Brain pericyte (primary cell): ENCODE measurements around the gene GLIPR1.
"Not testable (repeated sequence)": the region's sequence is repeated elsewhere in the genome, so short reads cannot be mapped to it uniquely, and the experiment has no call there.

ENCODE experiments used
- DNase-seq: peaks from one replicate; pipeline ENCODE4 v3.0.0-alpha.2; 2012; ENCODE audit warnings: low read depth, low spot score

GLIPR1 gene

GRCh38 chr12:75474116-75474515, 6.4 kb upstream of the GLIPR1 start:
- no peak for DNase-seq

DNA sequence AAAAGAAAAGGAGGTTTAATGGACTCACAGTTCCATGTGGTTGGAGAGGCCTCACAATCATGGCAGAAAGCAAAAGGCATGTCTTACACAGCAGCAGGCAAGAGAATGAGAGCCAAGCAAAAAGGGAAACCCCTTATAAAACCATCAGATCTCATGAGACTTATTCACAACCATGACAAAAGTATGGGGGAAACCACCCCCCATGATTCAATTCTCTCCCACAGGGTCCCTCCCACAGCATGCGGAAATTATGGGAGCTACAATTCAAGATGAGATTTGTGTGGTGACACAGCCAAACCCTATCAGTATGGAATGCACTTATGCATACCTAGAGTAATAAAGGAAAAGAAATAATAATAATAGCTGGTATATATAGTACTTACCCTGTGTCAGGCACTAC, 4.5 kb upstream of the GLIPR1 start:
- DNase-seq: no peak

DNA sequence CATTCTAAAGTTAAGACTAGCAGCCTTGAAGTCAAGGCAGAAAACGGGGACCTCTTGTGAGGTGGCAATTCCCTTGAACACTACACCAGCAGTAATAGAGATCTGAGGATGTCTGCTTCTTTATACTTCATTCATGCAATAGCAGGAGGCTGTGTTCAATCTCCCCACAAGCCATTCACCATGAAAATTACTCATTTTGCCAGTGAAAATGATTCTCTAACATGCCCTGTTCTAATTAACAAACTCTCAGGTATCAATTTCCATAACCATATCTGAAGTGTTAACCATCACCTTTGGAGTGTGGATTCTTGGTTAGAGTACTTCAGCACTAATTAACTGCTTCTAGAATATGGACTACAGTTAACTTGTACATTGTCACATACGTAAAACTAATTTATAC, 3.4 kb upstream of the GLIPR1 start:
- no peak for DNase-seq

- no peak for DNase-seq
Observed at GRCh38 chr12:75478116-75478794, 2.3 kb upstream of the GLIPR1 start.

DNA sequence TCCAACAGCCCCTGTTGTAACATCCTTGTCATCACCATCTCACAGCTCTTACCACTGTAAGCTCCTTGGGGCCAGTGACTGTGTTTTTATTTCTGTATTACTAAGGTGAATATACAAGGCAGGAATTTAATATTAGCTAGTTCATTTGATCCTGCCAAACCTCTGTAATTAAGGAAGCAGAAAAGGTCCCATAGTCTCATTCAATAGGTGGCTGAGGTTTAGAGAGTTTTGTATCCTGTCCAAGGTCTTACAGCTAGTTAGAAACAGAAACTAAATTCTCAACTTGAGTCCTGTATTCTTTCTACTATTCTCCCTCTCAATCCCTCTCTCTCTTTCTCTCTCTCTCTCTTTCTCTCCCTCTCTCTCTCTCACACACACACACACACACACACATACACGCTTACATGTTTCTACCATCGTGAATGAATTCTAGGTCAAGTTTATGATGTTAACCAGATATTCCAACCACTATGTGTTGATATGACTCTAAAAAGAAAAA, 543 bp upstream of the GLIPR1 start:
- no peak for DNase-seq

- no peak for DNase-seq
Observed at GRCh38 chr12:75481013-75481705, 604 bp downstream of the GLIPR1 start.

DNA sequence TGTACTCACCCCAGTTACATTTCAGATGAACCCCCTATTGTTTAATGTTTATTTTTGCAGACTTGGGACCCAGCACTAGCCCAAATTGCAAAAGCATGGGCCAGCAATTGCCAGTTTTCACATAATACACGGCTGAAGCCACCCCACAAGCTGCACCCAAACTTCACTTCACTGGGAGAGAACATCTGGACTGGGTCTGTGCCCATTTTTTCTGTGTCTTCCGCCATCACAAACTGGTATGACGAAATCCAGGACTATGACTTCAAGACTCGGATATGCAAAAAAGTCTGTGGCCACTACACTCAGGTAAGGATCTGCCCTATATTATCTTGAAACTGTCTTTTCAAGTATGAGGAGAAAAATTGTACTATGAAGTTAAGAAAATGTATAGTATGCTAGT, 1.2 kb downstream of the GLIPR1 start:
- no peak for DNase-seq

GRCh38 chr12:75482646-75483045, 2.1 kb downstream of the GLIPR1 start:
- no peak for DNase-seq

- no peak for DNase-seq
Observed at GRCh38 chr12:75483431-75483830, 2.9 kb downstream of the GLIPR1 start.

GRCh38 chr12:75484450-75484849, 3.9 kb downstream of the GLIPR1 start:
- DNase-seq: not testable (repeated sequence)

DNA sequence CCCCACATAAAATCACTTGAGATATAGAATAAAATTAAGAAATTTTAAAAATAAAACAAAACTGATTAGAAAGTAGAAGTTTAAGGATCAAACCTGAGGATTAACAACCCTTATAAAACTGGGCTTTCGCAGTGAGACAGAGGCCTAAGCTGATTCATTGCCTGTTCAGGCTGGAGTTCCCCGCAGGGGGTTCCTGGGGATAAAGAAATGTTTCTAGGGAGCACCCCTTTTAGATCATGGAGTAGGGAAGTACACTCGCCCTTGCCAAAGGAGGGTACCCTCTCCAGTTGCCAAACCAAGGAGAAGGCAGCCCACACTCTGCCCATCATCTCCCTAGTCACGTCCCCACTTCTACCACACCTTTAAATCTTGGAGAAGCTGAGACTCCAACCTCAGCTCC, 6.8 kb downstream of the GLIPR1 start:
- DNase-seq: no peak

- no peak for DNase-seq
Observed at GRCh38 chr12:75488553-75488952, 8.0 kb downstream of the GLIPR1 start.

- no peak for DNase-seq
Observed at GRCh38 chr12:75489187-75489586, 8.6 kb downstream of the GLIPR1 start.

GRCh38 chr12:75489613-75490210, 9.2 kb downstream of the GLIPR1 start:
- DNase-seq: no peak

DNA sequence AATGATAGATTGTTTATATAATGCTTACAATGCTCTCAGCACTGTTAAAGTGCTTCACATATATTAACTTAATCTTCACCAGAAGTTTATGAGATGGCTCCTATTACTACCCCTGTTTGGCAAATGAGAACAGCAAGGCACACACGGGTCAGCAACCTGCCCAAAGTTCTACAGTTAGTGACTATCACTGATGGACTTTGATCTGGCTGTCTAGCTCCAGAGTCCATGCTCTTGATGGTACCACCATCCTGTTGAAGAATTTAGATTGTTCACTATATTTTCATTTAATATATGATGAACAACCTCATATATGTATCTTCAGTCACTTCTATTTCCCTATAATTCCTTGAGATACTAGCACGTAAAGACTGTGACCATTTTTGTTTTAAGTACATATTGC, 10.6 kb downstream of the GLIPR1 start:
- DNase-seq: no peak

DNA sequence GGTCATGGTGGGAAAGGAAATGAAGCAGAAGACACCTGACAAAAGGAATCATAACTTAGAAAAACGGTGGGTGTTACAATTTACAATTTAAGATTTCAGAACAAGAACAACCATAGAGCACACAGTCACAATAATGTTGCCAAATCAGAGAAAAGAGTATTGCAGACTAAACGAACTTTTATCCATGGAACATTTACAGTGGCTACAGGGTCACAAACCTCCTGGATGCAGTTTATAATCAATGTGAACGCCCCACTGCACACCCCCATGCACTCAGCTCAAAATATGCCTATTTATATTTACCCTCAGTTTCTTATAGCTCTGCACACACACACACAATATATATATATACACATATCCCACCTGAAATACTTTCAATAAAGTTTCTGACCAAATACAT, 22.9 kb downstream of the GLIPR1 start:
- no peak for DNase-seq

DNA sequence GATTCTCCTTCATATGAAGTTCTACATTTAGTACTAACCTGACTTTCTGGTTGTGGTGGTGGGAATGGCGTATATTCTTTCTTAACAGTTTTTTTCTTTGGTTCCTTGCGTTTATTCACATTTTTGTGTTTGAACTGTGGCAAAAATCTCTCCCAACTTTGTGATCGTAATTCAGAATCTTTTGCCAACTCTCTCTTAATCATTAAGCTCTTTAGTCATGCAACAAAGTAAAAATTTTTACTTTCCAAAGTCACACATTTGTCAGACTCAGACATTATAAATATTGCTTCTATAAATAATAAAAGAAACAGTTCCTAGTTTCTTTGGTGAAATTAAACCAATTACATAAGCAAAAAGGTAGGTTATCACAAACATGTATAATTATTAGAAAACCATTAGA, 23.3 kb downstream of the GLIPR1 start:
- no peak for DNase-seq

DNA sequence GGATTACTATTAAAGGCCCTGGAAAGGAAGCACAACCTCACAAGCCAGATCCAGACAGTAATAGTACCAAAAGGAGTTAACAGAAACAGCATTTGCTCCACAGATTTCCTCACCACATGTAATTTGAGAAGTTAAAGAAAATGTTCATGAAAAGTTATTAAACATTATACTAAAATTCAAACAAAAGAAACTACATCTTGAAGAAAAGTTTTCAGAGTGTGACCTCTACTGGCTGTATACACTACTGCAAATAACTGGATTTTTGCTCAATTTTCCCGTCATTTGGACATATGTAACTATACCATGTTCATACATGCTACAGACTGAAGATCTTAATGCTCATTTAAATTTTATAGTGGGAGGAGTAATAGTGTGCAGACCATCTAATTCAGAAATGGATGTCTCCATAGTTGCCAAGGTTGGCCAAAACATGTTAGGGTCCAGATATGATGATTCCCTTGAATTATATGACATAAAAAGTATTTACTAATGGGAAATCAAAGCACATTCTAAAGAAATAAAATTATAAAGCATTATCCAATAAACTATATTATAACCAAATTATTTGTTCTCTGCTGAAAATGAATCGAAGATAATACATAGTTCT, 25.3 kb downstream of the GLIPR1 start:
- no peak for DNase-seq

DNA sequence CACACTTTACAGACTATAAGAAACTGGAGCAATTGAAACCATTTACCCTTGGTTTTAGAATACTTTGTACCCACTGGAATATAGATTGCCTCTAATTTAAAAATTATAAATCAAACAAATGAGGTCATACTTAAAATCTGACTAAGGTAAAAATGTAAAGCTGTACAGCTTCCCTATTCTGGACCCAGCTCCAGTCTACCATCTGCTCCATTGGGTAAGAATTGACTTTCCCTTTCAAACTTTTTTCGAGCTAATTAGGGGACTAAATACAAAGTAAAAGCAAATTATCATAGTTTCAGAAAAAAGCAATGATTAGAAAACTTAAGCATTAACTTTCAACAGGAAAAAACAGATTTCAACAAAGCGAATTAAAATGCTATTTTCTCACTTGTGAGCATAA, 26.5 kb downstream of the GLIPR1 start:
- DNase-seq: no peak

DNA sequence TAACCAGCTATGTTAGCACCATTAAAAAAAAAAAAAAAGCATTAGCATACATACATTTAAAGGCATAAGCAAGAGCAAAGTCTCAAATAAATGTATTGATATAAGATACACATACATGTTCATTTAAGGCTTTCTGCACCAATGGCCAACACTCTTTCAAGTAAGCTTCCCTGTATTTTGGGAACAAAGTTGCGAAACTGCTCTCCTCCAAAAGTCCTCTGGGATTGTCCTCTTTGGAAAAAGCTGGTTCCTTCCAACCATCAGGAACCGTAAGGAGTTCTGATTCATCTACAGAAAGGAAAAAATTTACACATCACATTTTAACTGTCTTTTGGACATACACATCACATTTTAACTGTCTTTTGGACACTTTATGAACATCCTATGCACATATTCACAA, 27.6 kb downstream of the GLIPR1 start:
- no peak for DNase-seq

GRCh38 chr12:75509621-75510020, 29.1 kb downstream of the GLIPR1 start:
- no peak for DNase-seq
